Mesenteric fat pad (tissue), 1 donor: ENCODE data around the gene PKDREJ. TPM values are rescaled to one million over a fixed set of nuclear protein-coding genes. Genes with fewer than 3 reads are reported as not detected.

Experiments used
- DNase-seq: peaks from one replicate; pipeline ENCODE4 v3.0.0-alpha.2; 2020; ENCODE audit warnings: low spot score
- total RNA-seq: library from RNA; stranded (reverse); fragmentation: NEBNext Ultra II Directional; extraction: Animal tissue kit (Norgen Biotek cat#: 25700); gene quantifications from one replicate; pipeline ENCODE4 v1.2.1, GENCODE V29; 2021
- donor health status: DM: yes; HTN: yes; CAD: no.

PKDREJ gene
- total RNA-seq, 1 donor from 2014 or later: not detected

- DNase-seq: peak; percentile 73
These were observed 6.4 kb upstream of the PKDREJ start for GRCh38 chr22:46269564-46269963.

DNA sequence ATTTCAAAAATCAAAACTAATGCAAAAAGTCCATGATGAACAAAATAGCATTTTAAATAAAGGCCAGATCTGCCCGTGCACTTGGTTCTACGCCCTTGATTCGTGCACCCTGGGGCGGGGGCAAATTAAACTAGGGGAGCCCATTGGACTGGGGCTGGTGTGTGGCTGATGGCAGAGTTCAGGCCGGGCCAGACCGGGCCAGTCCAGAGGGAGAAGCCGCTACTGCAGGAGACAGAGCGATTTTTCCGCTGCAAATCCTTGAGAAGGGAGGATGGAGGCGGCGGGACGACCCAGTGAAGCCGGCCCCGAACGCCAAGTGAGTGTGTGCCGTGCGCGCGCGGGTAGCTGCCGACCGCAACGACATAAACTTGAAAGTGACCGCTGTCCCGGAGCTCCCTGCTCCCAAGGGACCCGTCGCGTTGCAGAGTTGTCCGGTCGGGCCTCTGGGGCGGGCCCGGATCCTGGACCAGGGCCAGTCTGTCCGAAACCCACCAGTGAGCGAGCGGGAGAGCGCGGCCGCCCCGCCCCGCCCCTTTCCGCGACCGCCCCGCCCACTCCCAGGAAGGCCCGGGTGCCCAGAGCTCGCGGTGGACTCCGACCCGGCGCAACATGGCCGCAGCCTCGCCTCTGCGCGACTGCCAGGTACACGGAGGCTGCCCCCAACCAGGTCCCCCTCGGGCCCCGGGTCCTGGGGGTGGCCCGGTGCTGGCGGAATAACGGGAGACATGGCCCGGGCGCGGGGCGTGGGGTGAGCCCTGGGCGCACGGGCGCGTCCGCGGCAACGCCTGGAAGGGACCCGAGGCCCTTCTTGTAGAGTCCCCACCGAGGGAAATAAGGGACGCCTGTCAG is 4.5 kb upstream of the PKDREJ start, which contains the start of gene TTC38:
TSS of gene TTC38 (plus strand) at position 578 of the 849 bp plus-strand sequence. CDS start at position 610, 32 bp downstream.
- peak; percentile 95 for DNase-seq

GRCh38 chr22:46265627-46266026 is 2.5 kb upstream of the PKDREJ start:
- peak; percentile 37 for DNase-seq

GRCh38 chr22:46264520-46264919 is 1.4 kb upstream of the PKDREJ start:
- DNase-seq: peak; percentile 43

GRCh38 chr22:46262449-46263215 is 511 bp downstream of the PKDREJ start:
- peak; percentile 90 for DNase-seq

- DNase-seq: peak; percentile 59
These were observed 3.1 kb downstream of the PKDREJ start for GRCh38 chr22:46260038-46260437.

- no peak for DNase-seq
These were observed 3.8 kb downstream of the PKDREJ start for GRCh38 chr22:46259374-46259773.

- DNase-seq: no peak
These were observed 6.7 kb downstream of the PKDREJ start for GRCh38 chr22:46256358-46256958.

GRCh38 chr22:46251816-46252380 is 11.2 kb downstream of the PKDREJ start:
- DNase-seq: no peak

DNA sequence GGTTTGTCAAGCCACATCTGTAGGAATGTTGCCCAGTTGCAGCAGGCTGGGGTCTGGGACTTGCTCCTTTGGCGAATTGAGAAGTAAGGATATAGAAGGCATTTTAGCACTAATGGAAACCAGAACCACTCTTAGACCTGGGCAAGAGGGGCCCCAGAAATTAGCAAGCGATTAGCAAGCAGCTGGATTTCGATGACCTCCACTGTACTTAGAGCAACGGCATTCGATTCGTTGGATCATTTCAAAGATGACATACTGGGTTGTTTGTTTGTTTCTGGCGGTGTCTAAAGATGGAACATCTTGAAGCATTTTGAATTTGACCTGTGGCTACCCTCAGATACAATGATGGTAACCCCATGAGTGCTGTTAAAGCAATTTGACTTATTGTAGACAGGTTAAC is 11.9 kb downstream of the PKDREJ start:
- no peak for DNase-seq

DNA sequence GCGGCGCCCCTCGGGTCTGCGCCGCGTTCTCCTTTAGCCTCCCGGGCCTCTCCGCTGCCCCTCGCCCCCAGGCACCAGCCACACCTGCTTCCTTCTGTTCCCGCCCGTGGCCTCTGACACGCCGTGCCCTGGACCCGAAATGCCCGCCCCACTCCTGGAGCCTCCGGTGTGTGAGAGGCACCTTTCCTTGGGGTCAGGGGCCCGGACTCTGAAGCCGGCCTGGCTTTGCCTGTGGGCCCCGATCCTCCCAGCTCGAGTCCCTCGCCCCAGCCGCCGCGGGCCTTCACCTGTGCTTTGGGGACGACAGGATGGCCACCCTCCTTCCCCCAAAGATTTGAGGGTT is 12.4 kb downstream of the PKDREJ start:
- no peak for DNase-seq

GRCh38 chr22:46250035-46250782 is 12.9 kb downstream of the PKDREJ start, which contains the start of gene CDPF1:
TSS of gene CDPF1 (minus strand) at chr22:46250293. CDS start at chr22:46248284, 2,009 bp downstream.
- peak; percentile 98 for DNase-seq

GRCh38 chr22:46247443-46247975 is 15.6 kb downstream of the PKDREJ start:
- DNase-seq: peak; percentile 53

- no peak for DNase-seq
These were observed 17.0 kb downstream of the PKDREJ start for GRCh38 chr22:46246178-46246577.

- no peak for DNase-seq
These were observed 17.6 kb downstream of the PKDREJ start for GRCh38 chr22:46245511-46245910.

GRCh38 chr22:46244771-46245170 is 18.4 kb downstream of the PKDREJ start:
- no peak for DNase-seq

GRCh38 chr22:46242076-46242475 is 21.1 kb downstream of the PKDREJ start:
- DNase-seq: peak; percentile 55

DNA sequence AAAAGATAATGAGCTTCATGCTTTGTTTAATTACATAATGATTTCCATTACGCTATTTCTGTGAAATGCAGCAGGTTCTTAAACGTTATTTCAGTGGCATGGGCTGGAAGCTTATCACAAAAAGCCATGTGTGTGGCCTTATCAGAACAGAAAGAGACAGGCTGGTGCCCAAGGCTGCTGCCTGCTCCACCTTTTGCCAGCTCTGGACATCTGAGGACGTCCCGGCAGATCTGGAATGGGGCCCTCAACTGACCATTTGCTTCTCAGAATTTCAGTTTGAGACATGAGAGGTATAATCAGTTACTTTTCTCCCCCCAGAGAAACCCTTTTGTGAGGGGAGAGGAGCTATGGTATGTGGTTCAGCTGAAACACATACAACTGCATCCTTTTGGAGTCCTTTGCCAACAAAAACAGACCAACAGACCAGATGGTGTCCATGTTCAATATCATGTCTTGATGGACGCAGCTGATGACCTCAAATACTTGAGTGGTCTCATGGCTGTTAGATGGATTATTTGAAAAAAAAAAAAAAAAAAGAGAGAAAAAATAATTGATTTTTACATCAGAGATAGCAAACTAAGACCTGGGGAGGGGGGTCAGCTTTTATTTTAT is 21.6 kb downstream of the PKDREJ start:
- no peak for DNase-seq

DNA sequence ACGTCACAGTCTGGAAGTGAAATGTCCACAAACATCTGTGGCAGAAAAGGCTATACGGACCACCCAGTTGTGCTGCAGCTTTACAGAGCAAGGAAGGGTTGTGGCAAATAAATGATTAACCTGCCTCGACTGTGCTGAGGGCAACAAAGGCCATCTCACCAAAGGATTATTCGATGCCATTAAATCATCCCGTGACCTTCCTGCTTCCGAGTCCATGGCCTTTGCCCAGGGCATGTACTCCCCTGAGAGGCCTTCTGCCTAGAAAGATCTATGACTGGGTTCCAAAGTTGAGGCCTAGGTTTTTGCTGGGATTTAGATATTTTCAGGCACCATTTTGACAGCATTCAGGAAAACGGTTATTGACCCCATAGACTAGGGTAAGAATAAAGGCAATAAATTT is 22.2 kb downstream of the PKDREJ start:
- peak; percentile 47 for DNase-seq

GRCh38 chr22:46240506-46240905 is 22.6 kb downstream of the PKDREJ start:
- DNase-seq: no peak
